Fibroblast of lung (primary cell): Measurements from ENCODE around the gene PDCD10. TPM values are rescaled to one million over a fixed set of nuclear protein-coding genes. Genes with fewer than 3 reads are reported as not detected.

Experiments used
- DNase-seq, 2 donors: peaks; one replicate each; pipeline versions ENCODE4 v3.0.0 to v3.0.0-alpha.2; 2010; ENCODE audit warnings: low read depth in 2 of 2
- H2AFZ ChIP-seq: 2 replicates; pipeline ENCODE4 v1.5.1; 2012; ENCODE audit warnings: low read length, control low read depth, inconsistent platforms
- H3K27ac ChIP-seq: 2 replicates; pipeline ENCODE4 v1.5.1; 2011; ENCODE audit warnings: low read length, control low read depth; ENCODE audit not compliant: insufficient read depth
- H3K27me3 ChIP-seq: 2 replicates; pipeline ENCODE4 v1.5.1; 2011; ENCODE audit warnings: mild to moderate bottlenecking, low read length; ENCODE audit not compliant: control insufficient read depth, insufficient read depth
- H3K36me3 ChIP-seq: 2 replicates; pipeline ENCODE4 v1.5.1; 2011; ENCODE audit warnings: low read length; ENCODE audit not compliant: control insufficient read depth, insufficient read depth
- H3K4me1 ChIP-seq: 2 replicates; pipeline ENCODE4 v1.5.1; 2011; ENCODE audit warnings: low read length; ENCODE audit not compliant: control insufficient read depth, insufficient read depth; ENCODE audit errors: extremely low read depth
- H3K4me2 ChIP-seq: 2 replicates; pipeline ENCODE4 v1.5.1; 2011; ENCODE audit warnings: low read length, control low read depth; ENCODE audit not compliant: insufficient read depth; ENCODE audit errors: extremely low read depth
- H3K4me3 ChIP-seq, 4 experiments: fragments of 200-600 bp in 1 of 4; sonication (generic) in 1 of 4; replicated peaks in 1 of 4; 2 replicates each; pipeline ENCODE4 v1.5.1; 2011 to 2016; ENCODE audit warnings: low read length in 4 of 4, low read depth in 3 of 4, mild to moderate bottlenecking in 3 of 4, control low read depth in 2 of 4, inconsistent platforms in 1 of 4, mixed read lengths in 1 of 4; ENCODE audit not compliant: insufficient read depth in 1 of 4; ENCODE audit errors: control extremely low read depth in 1 of 4
- H3K79me2 ChIP-seq: 2 replicates; pipeline ENCODE4 v1.5.1; 2012; ENCODE audit warnings: mild to moderate bottlenecking, low read length, inconsistent platforms; ENCODE audit not compliant: control insufficient read depth, insufficient read depth
- H3K9ac ChIP-seq: 2 replicates; pipeline ENCODE4 v1.5.1; 2011; ENCODE audit warnings: mild to moderate bottlenecking, low read length, control low read depth; ENCODE audit not compliant: insufficient read depth
- H3K9me3 ChIP-seq: 2 replicates; pipeline ENCODE4 v1.5.1; 2012; ENCODE audit warnings: low read depth, low read length; ENCODE audit not compliant: control insufficient read depth, insufficient read depth
- H4K20me1 ChIP-seq: 2 replicates; pipeline ENCODE4 v1.5.1; 2011; ENCODE audit warnings: low read length; ENCODE audit not compliant: control insufficient read depth, insufficient read depth; ENCODE audit errors: extremely low read depth
- EZH2 ChIP-seq: IDR thresholded peaks from 2 replicates; pipeline ENCODE4 v1.5.1; 2012; ENCODE audit warnings: low read length, control low read depth, mild to moderate bottlenecking; ENCODE audit errors: missing control alignments
- polyA minus RNA-seq: library from RNA; depleted of rRNA, polyadenylated mRNA; stranded (reverse); fragments of >200 nt; gene quantifications from 2 replicates; pipeline ENCODE4 v1.2.3, GENCODE V29; 2011; ENCODE audit warnings: low replicate concordance
- polyA plus RNA-seq, 2 donors: library from polyadenylated mRNA; depleted of rRNA in 1 of 2; stranded (reverse) in 1 of 2; unstranded in 1 of 2; fragments of >200 nt; gene quantifications; 2 replicates each; pipeline ENCODE4 v1.2.1, GENCODE V29; 2011 to 2012; ENCODE audit warnings: missing spikeins in 1 of 2
- total RNA-seq: library from RNA; depleted of rRNA; stranded (reverse); fragments of >200 nt; gene quantifications from 2 replicates; pipeline ENCODE4 v1.2.1, GENCODE V29; 2014
- TF ChIP-seq, protein P1 (sequence below), 2 donors: IDR thresholded peaks in 1 of 2; conservative IDR thresholded peaks in 1 of 2; 1 replicate in 1 of 2; 2 replicates in 1 of 2; pipeline ENCODE4 v1.5.1; 2011 to 2012; ENCODE audit warnings: low read length in 2 of 2, control low read depth in 1 of 2, inconsistent platforms in 1 of 2, low read depth in 1 of 2, mild to moderate bottlenecking in 1 of 2

The PDCD10 gene
- 45.2 and 46.6 TPM in 2 replicates for total RNA-seq
- 77.0 and 90.4 TPM in 2 replicates for polyA plus RNA-seq
- polyA plus RNA-seq (2012), result 47.0 and 49.7 TPM in 2 replicates
- 1.7 and 5.3 TPM in 2 replicates for polyA minus RNA-seq

GRCh38 chr3:167734498-167735232 lies at the start of gene PDCD10:
PDCD10 (minus strand) TSS chr3:167734892; CDS start chr3:167720157, 14,735 bp downstream.
- TF ChIP-seq, protein P1, sequence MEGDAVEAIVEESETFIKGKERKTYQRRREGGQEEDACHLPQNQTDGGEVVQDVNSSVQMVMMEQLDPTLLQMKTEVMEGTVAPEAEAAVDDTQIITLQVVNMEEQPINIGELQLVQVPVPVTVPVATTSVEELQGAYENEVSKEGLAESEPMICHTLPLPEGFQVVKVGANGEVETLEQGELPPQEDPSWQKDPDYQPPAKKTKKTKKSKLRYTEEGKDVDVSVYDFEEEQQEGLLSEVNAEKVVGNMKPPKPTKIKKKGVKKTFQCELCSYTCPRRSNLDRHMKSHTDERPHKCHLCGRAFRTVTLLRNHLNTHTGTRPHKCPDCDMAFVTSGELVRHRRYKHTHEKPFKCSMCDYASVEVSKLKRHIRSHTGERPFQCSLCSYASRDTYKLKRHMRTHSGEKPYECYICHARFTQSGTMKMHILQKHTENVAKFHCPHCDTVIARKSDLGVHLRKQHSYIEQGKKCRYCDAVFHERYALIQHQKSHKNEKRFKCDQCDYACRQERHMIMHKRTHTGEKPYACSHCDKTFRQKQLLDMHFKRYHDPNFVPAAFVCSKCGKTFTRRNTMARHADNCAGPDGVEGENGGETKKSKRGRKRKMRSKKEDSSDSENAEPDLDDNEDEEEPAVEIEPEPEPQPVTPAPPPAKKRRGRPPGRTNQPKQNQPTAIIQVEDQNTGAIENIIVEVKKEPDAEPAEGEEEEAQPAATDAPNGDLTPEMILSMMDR (conservative IDR thresholded peaks at IDR 0.05 in 1 of 2, IDR thresholded peaks at IDR 0.05 in 1 of 2; ENCODE audit: low read depth in 1 of 2, low read length in 2 of 2), result no peak
- no peak for TF ChIP-seq EZH2
- H3K79me2 ChIP-seq, result peaks cover 49% of the 10 kb centered on the region

GRCh38 chr3:167783781-167784180 lies 49.1 kb upstream of the PDCD10 start:
- H3K4me3 ChIP-seq, result no peak overlapping the region
- H3K9me3 ChIP-seq, result no peaks in the 10 kb centered on the region
- no peaks in the 10 kb centered on the region for H3K36me3 ChIP-seq
- DNase-seq, result peak in 1 of 2 donors; percentile 22
- no peaks in the 10 kb centered on the region for H3K79me2 ChIP-seq
- H3K4me1 ChIP-seq, result no peaks in the 10 kb centered on the region
- no peak for TF ChIP-seq EZH2
- TF ChIP-seq, protein P1 (conservative IDR thresholded peaks at IDR 0.05 in 1 of 2, IDR thresholded peaks at IDR 0.05 in 1 of 2; ENCODE audit: low read depth in 1 of 2, low read length in 2 of 2), result no peak
- no peaks in the 10 kb centered on the region for H3K27me3 ChIP-seq
- no peak overlapping the region for H3K27ac ChIP-seq
- H4K20me1 ChIP-seq, result no peaks in the 10 kb centered on the region
- H3K4me2 ChIP-seq, result no peak overlapping the region
- H2AFZ ChIP-seq, result no peak overlapping the region
- no peak overlapping the region for H3K9ac ChIP-seq

More at GRCh38 chr3:167734498-167735232, at the start of gene PDCD10:
- Histone ChIP-seq H3K4me3 (peak within 1 kb of the TSS; percentile 85 to 98 (median 92)), H3K4me2 (peak within 1 kb of the TSS; percentile 89), H3K9me3 (no peaks in the 10 kb centered on the region), H3K36me3 (no peaks in the 10 kb centered on the region), H2AFZ (peak within 1 kb of the TSS; percentile 99), H3K27me3 (no peaks in the 10 kb centered on the region), H3K27ac (peak within 1 kb of the TSS; percentile 95), H3K9ac (peak within 1 kb of the TSS; percentile 90), H4K20me1 (peaks cover 1% of the 10 kb centered on the region), H3K4me1 (peaks cover 2% of the 10 kb centered on the region)
- peak; percentile 98 to 99 for DNase-seq

DNA sequence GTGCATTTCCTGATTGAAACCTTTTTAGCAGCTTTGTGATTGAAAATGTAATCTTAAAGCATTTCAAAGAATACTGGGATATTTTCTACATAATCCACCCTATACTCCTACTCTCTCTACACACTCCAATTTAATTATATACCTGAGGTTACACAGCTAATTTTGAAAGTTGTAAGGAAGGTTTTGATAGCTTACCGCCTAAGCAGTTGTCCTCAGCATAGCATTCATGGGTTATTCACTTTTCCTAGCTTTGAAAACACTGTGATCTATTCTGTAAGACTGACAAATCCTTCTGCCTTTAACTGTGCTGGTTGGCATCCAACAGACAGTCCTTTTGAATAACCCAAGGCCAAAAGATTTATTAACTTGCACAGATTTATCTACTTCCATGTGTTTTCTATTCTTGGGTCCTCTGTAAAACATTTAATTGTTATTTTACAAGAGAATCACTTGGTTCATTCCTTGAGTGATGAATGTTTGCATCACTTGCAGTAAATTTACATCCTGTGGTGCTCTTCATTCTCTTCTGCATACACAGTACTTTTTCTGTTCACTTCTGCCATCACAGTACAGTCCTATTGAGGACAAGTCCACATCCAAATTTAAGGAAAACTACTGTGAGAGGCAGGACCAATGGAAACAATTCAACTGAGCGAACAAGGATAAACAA lies 45.7 kb upstream of the PDCD10 start:
- Histone ChIP-seq H4K20me1 (no peaks in the 10 kb centered on the region), H3K4me1 (no peaks in the 10 kb centered on the region), H3K9ac (no peak overlapping the region), H3K4me2 (no peak overlapping the region), H3K4me3 (no peak overlapping the region), H3K36me3 (no peaks in the 10 kb centered on the region), H3K27me3 (no peaks in the 10 kb centered on the region), H3K27ac (no peak overlapping the region), H3K79me2 (no peaks in the 10 kb centered on the region), H3K9me3 (no peaks in the 10 kb centered on the region), H2AFZ (no peak overlapping the region)
- no peak for DNase-seq
- no peak for TF ChIP-seq EZH2
- TF ChIP-seq, protein P1 (conservative IDR thresholded peaks at IDR 0.05 in 1 of 2, IDR thresholded peaks at IDR 0.05 in 1 of 2; ENCODE audit: low read depth in 1 of 2, low read length in 2 of 2), result no peak
